ENCODE data around the gene CLSTN2. TPM values are rescaled to one million over a fixed set of nuclear protein-coding genes. Genes with fewer than 3 reads are reported as not detected.
A peak's percentile ranks its signal among the peaks of the same experiment; 100 is the strongest.

CLSTN2 gene
- polyA plus RNA-seq, 3 donors = not detected

- Mint-ChIP-seq H3K36me3 (no peaks in the 10 kb centered on the region), H3K4me3 (peak overlapping the region in 1 of 2 donors; percentile 12), H3K4me1 (peaks cover 16% of the 10 kb centered on the region), H3K27ac (no peak overlapping the region), H3K9me3 (peaks cover 0 to 16% (median 4%) of the 10 kb centered on the region in 7 donors), H3K27me3 (ENCODE audit: low read depth in 3 of 3) (peaks cover 49 to 64% (median 55%) of the 10 kb centered on the region in 3 donors)
- no peaks in the 10 kb centered on the region for H3K79me2 ChIP-seq (ENCODE audit: insufficient read depth, low read length)
- no peak overlapping the region for H3K4me3 ChIP-seq (replicated peaks in 1 of 3; ENCODE audit: low read depth in 2 of 3, low read length in 3 of 3)
- H3K36me3 ChIP-seq (replicated peaks in 1 of 2; ENCODE audit: control insufficient read depth in 1 of 2, insufficient read depth in 2 of 2, low read length in 2 of 2) = no peaks in the 10 kb centered on the region
- no peak overlapping the region for H2AFZ ChIP-seq (ENCODE audit: insufficient read depth, low read depth, low read length, poor library complexity, severe bottlenecking)
- 6% methylated on average over 4 of the region's 8 CpGs for WGBS (ENCODE audit: insufficient coverage)
- H4K20me1 ChIP-seq (ENCODE audit: insufficient read depth, low read length) = no peaks in the 10 kb centered on the region
- H3K9me3 ChIP-seq (replicated peaks in 1 of 2; ENCODE audit: control insufficient read depth in 1 of 2, insufficient read depth in 1 of 2, low read length in 2 of 2) = peaks cover 0 to 8% of the 10 kb centered on the region in 2 donors
- H3K4me2 ChIP-seq (replicated peaks; ENCODE audit: extremely low read depth, low read length, poor library complexity, severe bottlenecking) = no peak overlapping the region
- peaks cover 33 to 52% of the 10 kb centered on the region in 2 donors for H3K27me3 ChIP-seq (ENCODE audit: control insufficient read depth in 2 of 2, insufficient read depth in 2 of 2, low read length in 2 of 2)
- no peak overlapping the region for H3K9ac ChIP-seq (ENCODE audit: insufficient read depth, low read length, poor library complexity, severe bottlenecking)
- DNase-seq = peak in 1 of 3 donors; percentile 1
- no peak overlapping the region for H3K27ac ChIP-seq (ENCODE audit: low read depth in 1 of 2, low read length in 2 of 2)
- TF ChIP-seq CTCF (IDR thresholded peaks at IDR 0.05) = peak; percentile 47
- H3K4me1 ChIP-seq (ENCODE audit: control insufficient read depth in 1 of 2, insufficient read depth in 2 of 2, low read length in 2 of 2) = peaks cover 3 to 19% of the 10 kb centered on the region in 2 donors
- intact Hi-C loops (cut with micrococcal nuclease) = no loop called here
These were observed 2.8 kb downstream of the CLSTN2 start for GRCh38 chr3:139937674-139938279.

- intact Hi-C loops (cut with micrococcal nuclease) = no loop called here
- peaks cover 37 to 47% (median 37%) of the 10 kb centered on the region in 3 donors for H3K27me3 Mint-ChIP-seq (ENCODE audit: low read depth in 3 of 3)
These were observed 4.8 kb downstream of the CLSTN2 start for GRCh38 chr3:139939681-139940190.

More at GRCh38 chr3:139939681-139940190, 4.8 kb downstream of the CLSTN2 start:
- WGBS (ENCODE audit: insufficient coverage) = 94% methylated on average over 2 of the region's 2 CpGs
- H3K4me1 ChIP-seq (ENCODE audit: control insufficient read depth in 1 of 2, insufficient read depth in 2 of 2, low read length in 2 of 2) = peaks cover 3 to 15% of the 10 kb centered on the region in 2 donors
- no peak overlapping the region for H3K27ac ChIP-seq (ENCODE audit: low read depth in 1 of 2, low read length in 2 of 2)
- no peak overlapping the region for H3K4me2 ChIP-seq (replicated peaks; ENCODE audit: extremely low read depth, low read length, poor library complexity, severe bottlenecking)
- peaks cover 15 to 34% of the 10 kb centered on the region in 2 donors for H3K27me3 ChIP-seq (ENCODE audit: control insufficient read depth in 2 of 2, insufficient read depth in 2 of 2, low read length in 2 of 2)
- H3K36me3 ChIP-seq (replicated peaks in 1 of 2; ENCODE audit: control insufficient read depth in 1 of 2, insufficient read depth in 2 of 2, low read length in 2 of 2) = no peaks in the 10 kb centered on the region
- no peak for TF ChIP-seq CTCF (IDR thresholded peaks at IDR 0.05)
- H4K20me1 ChIP-seq (ENCODE audit: insufficient read depth, low read length) = no peaks in the 10 kb centered on the region
- H2AFZ ChIP-seq (ENCODE audit: insufficient read depth, low read depth, low read length, poor library complexity, severe bottlenecking) = no peak overlapping the region
- H3K9me3 Mint-ChIP-seq = peaks cover 0 to 9% (median 2%) of the 10 kb centered on the region in 7 donors
- DNase-seq = no peak
- H3K9me3 ChIP-seq (replicated peaks in 1 of 2; ENCODE audit: control insufficient read depth in 1 of 2, insufficient read depth in 1 of 2, low read length in 2 of 2) = peaks cover 0 to under 1% of the 10 kb centered on the region in 2 donors
- no peaks in the 10 kb centered on the region for H3K36me3 Mint-ChIP-seq
- H3K4me3 ChIP-seq (replicated peaks in 1 of 3; ENCODE audit: low read depth in 2 of 3, low read length in 3 of 3) = no peak overlapping the region
- no peak overlapping the region for H3K4me3 Mint-ChIP-seq
- no peak overlapping the region for H3K27ac Mint-ChIP-seq
- peaks cover 9% of the 10 kb centered on the region for H3K4me1 Mint-ChIP-seq
- H3K79me2 ChIP-seq (ENCODE audit: insufficient read depth, low read length) = no peaks in the 10 kb centered on the region
- H3K9ac ChIP-seq (ENCODE audit: insufficient read depth, low read length, poor library complexity, severe bottlenecking) = no peak overlapping the region
